Erythroblast (primary cell): Measurements from ENCODE around the gene S100A1.
"Not testable (repeated sequence)": the region's sequence is repeated elsewhere in the genome, so short reads cannot be mapped to it uniquely, and the experiment has no call there.

ENCODE experiments used
- DNase-seq, 2 experiments: peaks; one replicate each; lab custom pipeline; 2025; lab: John Stamatoyannopoulos, UW
- GATA1 ChIP-seq: IDR thresholded peaks from 2 replicates; pipeline ENCODE4 v1.6.1; 2011; ENCODE audit warnings: low read depth, mild to moderate bottlenecking, control low read depth, low read length, moderate library complexity
- POLR2A ChIP-seq: IDR thresholded peaks from 2 replicates; pipeline ENCODE4 v1.6.1; 2011; ENCODE audit warnings: mild to moderate bottlenecking, low read length

The S100A1 gene

DNA sequence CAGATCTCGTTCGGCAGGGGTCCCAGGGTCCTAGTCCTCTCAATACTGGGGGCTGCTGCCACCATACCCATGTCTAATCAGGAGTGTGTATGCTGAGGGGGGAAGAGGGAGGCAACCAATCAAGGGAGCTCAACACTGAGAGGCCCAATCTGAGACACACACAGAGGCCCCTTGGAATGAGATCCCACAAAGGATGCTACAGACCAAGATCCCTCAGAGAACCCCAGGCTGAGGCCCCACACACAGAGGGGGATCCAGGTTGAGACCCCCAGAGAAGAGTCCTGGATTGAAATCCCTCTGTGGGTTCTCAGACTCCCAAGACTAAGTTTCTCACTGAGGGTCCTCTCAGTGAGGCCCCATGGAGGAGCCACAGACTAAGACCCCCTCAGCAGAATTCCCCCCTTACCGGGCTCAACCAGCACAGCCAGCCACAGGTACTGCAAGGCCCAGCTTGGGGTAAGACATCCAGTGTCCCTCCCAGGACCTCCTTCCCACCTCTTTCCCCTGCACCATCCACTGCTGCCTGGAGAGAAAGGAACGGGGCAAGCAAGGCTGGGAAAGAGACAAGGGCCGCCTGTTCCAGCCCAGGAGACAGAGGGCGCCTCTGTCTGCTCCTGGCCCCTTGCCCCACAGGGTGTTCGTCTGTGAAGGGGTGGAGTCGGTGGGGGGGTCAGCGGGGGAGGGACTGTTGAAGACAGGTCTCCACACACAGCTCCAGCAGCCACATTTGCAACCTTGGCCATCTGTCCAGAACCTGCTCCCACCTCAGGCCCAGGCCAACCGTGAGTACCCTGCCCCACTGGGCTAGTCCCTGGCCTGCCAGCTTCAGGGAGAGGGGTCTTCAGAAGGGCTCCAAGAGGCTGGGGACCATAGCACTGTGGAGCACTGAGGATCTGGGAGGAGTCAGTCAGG is at the start of gene S100A1:
Gene S100A1 (plus strand): TSS at position 720 of the 912 bp plus-strand sequence. CDS start 2,088 bp downstream, outside the sequence.
- peak; percentile 18 to 19 for DNase-seq
- TF ChIP-seq POLR2A (no peak), GATA1 (no peak)

DNA sequence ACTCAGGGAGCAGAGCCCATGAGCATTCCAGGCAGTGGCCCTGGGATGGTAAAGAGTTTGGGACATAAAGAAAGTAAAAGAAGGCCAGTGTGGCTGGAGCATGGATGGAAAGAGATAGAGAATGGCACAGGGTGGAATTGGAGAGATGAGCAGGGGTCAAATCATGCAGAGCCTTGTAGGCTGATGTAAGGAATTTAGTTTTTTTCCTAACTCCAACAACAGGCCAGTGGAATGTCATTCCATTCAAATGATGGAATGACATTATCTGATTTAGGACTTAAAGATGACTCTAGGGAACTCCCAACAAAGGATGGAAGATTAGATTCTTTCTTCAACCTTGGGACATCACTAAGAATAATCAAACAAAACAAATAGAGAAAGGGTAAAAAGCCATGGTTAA is 49.7 kb upstream of the S100A1 start:
- no peak for DNase-seq
- no peak for TF ChIP-seq POLR2A
- no peak for TF ChIP-seq GATA1

DNA sequence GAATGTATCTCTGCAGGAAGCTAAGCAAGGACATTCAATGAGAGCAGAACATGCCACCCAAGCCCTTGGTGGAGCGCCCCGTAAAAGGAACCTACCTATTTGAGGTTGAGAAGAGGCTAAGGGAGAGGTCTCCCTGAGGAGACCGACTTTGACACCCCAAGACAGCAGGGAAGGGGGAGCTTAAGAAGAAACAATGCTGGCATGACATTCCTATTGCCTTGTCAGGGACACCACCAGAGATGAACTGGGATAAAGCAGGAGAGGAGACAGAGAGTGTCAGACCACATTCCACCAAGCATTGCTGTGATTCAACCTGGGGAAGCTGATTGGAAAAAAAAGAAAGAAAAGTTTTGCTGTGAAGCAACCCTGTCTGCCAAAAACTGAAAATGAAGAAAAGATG is 49.3 kb upstream of the S100A1 start:
- TF ChIP-seq GATA1 (no peak), POLR2A (no peak)
- DNase-seq = no peak

DNA sequence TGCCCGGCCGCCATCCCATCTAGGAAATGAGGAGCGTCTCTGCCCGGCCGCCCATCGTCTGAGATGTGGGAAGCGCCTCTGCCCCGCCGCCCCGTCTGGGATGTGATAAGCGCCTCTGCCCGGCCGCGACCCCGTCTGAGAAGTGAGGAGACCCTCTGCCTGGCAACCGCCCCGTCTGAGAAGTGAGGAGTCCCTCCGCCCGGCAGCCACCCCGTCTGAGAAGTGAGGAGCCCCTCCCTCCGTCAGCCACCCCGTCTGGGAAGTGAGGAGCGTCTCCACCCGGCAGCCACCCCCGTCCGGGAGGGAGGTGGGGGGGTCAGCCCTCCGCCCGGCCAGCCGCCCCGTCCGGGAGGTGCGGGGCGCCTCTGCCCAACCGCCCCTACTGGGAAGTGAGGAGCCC is 45.4 kb upstream of the S100A1 start:
- not testable (repeated sequence) for DNase-seq

DNA sequence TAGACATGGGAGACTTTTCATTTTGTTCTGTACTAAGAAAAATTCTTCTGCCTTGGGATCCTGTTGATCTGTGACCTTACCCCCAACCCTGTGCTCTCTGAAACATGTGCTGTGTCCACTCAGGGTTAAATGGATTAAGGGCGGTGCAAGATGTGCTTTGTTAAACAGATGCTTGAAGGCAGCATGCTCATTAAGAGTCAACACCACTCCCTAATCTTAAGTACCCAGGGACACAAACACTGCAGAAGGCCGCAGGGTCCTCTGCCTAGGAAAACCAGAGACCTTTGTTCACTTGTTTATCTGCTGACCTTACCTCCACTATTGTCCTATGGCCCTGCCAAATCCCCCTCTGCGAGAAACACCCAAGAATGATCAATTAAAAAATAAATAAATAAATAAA is 44.7 kb upstream of the S100A1 start:
- DNase-seq = not testable (repeated sequence)

DNA sequence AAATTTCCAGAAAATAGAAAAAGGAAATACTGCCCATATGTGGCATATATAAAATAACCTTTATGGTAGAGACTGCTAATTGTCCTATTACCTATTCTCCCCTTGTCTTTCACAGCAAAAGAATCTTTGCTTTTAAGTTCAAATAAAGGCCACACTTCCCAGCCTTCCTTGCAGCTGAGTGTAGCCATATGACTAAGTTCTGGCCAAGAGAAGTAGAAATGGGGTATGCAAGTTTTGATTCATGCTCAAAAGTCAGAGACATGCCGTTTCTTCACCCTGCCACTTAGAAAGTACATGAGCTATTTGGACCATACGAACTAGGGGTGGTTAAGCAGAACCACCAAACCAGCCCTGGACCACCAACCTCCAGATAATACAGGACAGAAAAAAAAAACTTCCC is 44.3 kb upstream of the S100A1 start:
- no peak for TF ChIP-seq POLR2A
- TF ChIP-seq GATA1 = no peak
- no peak for DNase-seq

DNA sequence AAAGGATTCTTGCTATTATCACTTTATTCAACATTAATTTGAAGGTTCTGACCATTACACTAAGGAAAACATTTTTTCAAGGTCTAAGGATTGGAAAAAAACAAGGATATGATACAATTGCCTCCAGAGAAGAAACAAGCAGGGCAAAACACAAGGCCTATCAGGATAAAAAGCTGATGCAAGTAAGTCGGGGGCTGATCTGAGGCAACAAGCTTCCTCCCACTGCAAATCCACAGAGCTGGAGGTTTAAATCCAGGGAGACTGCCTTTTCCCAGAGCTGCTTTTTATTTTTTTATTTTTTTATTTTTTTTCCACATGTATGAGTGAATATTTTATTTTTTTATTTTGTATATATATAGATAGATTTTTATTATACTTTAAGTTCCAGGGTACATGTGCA is 43.2 kb upstream of the S100A1 start:
- no peak for DNase-seq
- TF ChIP-seq GATA1 = no peak
- no peak for TF ChIP-seq POLR2A

DNA sequence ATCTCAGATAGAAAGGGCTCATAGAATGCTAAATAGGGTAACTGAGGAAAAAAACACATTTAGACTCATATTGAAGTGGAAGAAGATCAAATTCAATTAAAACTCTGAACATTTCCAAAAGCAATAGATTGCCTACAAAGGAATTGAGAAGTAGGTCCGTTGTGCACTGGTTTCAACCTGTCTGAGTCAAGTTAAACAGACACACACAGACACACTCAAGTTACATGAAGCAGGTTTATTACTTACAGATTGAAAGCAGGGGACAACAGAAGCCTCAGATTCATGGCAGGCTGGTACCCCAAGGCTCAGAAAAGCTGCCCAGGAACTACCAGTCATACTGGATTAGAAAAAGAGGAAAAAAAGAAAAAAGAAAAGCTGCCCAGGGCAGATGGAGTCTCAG is 41.9 kb upstream of the S100A1 start:
- TF ChIP-seq GATA1 (no peak), POLR2A (no peak)

DNA sequence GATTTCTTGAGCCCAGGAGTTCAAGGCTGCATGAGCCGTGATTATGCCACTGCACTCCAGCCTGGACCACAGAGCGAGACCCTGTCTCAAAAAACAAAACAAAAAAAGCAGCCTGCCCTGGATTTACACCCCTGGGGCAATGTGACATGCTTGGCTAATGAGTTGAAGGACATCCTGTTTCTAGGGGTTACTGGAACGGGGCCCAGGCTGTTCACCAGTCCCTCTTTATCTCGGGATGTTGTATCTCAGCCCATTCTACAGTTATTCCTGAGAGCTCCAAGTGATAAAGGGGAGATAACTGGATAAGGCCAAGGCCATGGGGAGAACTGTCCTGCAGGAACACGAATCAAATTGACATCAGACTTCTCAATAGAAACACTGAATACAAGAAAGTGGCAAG is 40.9 kb upstream of the S100A1 start:
- no peak for DNase-seq
- no peak for TF ChIP-seq POLR2A
- TF ChIP-seq GATA1 = no peak

More for the DNA sequence above, 41.9 kb upstream of the S100A1 start:
- no peak for DNase-seq

DNA sequence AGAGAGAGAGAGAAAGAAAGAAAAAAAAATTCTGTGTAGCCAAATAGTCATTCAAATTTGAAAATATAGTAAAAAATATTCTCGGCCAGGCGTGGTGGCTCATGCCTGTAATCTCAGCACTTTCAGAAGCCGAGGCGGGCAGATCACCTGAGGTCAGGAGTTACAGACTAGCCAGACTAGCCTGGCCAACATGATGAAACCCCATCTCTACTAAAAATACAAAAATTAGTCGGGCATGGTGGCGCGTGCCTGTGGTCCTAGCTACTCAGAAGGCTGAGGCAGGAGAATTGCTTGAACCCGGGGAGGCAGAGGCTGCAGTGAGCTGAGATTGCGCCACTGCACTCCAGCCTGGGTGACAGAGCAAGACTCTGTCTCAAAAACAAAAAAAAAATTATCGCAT is 40.2 kb upstream of the S100A1 start:
- DNase-seq = not testable (repeated sequence)

DNA sequence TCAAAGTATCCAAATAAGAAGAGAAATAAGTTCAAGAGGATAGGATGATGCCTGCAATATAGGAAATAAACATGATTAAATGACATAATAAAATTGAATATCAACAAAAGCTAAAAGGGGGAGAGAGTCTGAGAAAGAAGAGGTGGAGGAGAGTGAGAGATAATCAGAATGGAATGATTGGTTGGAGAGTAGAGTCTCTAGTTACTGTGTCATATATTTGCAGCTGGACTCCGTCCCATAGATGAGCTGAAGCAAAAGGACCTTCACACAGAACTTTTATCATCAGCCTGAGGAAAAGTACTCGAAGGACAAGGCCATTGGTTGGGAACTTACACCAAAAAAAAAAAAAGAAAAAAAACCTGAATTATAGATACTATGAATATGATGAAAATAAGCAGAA is 39.8 kb upstream of the S100A1 start:
- no peak for DNase-seq
- TF ChIP-seq POLR2A (no peak), GATA1 (no peak)

DNA sequence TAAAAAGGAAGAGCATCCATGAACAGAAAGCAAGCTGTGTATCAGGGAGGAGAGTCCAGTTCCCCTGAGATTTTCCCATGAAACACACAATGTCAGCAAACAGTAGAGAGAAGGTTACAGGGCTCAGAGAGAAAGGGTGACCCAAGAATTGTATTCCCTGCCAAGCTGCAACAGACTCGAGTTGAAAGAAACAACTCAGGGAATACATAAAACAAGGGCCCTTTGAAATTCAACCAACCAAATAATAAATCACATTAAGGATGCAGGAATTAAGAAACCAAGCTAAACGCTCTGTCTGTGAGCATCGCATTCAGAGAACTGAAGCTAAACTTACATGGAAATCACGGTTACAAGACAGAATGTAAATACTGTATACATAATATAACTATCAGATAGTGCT is 35.5 kb upstream of the S100A1 start:
- no peak for DNase-seq
- no peak for TF ChIP-seq GATA1
- TF ChIP-seq POLR2A = no peak

DNA sequence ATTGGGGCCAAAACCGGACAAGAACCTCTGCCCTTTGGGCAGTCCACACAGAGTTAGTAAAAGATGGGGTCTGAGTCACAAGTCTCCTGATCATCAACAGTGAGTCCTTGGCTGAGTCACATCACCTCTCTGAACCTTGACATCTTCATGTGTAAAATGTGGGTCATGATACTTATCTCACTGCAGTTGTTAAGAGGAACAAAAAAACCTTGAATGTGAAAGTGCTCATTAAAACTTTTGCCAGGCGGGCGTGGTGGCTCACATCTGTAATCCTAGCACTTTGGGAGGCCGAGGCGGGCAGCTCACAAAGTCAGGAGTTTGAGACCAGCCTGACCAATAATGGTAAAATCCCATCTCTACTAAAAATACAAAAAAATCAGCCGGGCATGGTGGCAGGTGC is 31.0 kb upstream of the S100A1 start:
- TF ChIP-seq GATA1 (no peak), POLR2A (no peak)
- peak in 1 of 2 experiments; percentile 27 for DNase-seq

DNA sequence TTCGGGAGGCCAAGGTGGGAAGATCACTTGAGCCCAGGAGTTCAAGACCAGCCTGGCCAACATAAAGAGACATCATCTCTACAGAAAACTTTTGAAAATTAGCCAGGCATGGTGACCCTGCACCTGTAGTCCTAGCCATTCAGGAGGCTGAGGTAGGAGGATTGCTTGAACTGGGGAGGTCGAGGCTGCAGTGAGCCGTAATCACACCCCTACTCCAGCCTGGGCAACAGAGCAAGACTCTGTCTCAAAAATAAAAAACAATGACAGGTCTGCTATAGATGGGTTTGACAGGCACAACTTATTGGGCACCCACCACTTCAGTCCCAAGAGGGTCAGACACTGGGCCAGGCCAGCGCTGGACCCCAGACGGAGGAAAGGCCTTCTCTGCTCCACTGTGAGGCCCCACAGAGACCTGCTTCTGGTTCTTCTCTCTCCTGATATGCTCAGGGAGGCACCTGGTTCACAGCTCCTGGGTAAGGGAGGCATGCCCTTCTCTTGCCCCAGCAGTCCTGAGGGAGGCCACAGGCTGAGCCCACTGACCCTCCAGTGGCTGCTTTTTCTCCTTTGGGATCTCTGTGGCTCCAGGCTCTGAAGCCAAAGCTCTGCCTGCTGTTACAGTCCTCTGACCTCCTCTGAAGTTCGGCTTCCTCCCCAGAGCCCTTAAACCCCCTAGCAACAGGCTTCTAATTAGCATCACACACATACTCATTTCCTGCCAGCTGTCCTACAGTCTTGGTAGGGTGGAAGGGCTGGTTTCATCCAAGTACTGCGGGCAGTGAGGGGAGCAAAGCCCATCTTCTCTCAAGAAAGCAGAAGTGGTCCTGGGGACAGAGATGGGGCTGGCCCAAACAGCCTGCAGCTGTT is 29.7 kb upstream of the S100A1 start:
- no peak for DNase-seq
- no peak for TF ChIP-seq GATA1
- no peak for TF ChIP-seq POLR2A
